Measurements from ENCODE around the gene KCNMA1.

Gene KCNMA1

DNA sequence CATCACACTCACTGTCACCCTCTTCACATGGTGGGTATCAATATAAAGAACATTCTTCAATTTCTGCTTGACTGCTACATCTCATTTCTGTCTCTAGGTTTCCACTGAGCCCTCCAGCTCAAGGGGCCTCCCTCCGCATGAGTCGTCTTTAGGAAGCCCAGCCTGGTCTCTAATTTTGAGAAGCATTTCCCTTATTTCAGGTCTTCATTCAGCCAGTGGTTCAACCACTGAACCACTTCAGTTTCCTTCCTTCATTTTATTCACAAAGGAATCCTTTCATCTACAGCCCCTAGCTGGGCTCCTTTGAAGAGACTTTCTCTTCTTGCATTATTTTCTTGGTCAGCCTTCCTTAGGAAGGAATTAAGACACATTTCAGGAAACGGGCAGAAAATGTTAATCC lies 257.4 kb downstream of the KCNMA1 start:
- Histone ChIP-seq H2BK12ac (ENCODE audit: low read length in 2 of 2) (no peak overlapping the region), H3K9me3 (ENCODE audit: control insufficient read depth, low read length) (no peaks in the 10 kb centered on the region), H2AFZ (ENCODE audit: low read depth, low read length) (no peak overlapping the region), H2BK5ac (ENCODE audit: low read depth, low read length, poor library complexity, severe bottlenecking) (no peak overlapping the region), H4K91ac (ENCODE audit: low read length) (no peak overlapping the region), H3K14ac (ENCODE audit: low read length in 2 of 2) (no peak overlapping the region), H3K4me1 (ENCODE audit: control insufficient read depth, insufficient read depth, low read depth, low read length) (peaks cover 9% of the 10 kb centered on the region), H2BK120ac (ENCODE audit: low read depth, low read length) (no peak overlapping the region), H3K23ac (ENCODE audit: low read length in 2 of 2) (no peak overlapping the region), H2BK15ac (ENCODE audit: low read depth, poor library complexity, severe bottlenecking) (no peak overlapping the region), H3K27me3 (ENCODE audit: control insufficient read depth in 1 of 2, insufficient read depth in 1 of 2, low read length in 2 of 2) (no peaks in the 10 kb centered on the region), H4K8ac (ENCODE audit: low read length) (no peak overlapping the region), H3K79me1 (replicated peaks; ENCODE audit: low read length, poor library complexity, severe bottlenecking) (peaks cover 10% of the 10 kb centered on the region), H3K9ac (ENCODE audit: low read length) (no peak overlapping the region), H3K27ac (ENCODE audit: low read length, poor library complexity, severe bottlenecking) (no peak overlapping the region), H3K4me3 (ENCODE audit: insufficient read depth in 1 of 2, low read depth in 1 of 2, low read length in 2 of 2) (no peak overlapping the region), H2AK5ac (ENCODE audit: low read length, severe bottlenecking) (no peak overlapping the region), H3K18ac (ENCODE audit: low read depth in 1 of 2, low read length in 2 of 2) (no peak overlapping the region), H3K36me3 (ENCODE audit: control insufficient read depth in 1 of 2, insufficient read depth in 2 of 2, low read depth in 1 of 2, low read length in 2 of 2) (peaks cover 0 to 5% of the 10 kb centered on the region in 2 experiments), H3K4ac (ENCODE audit: low read depth in 1 of 2, low read length in 2 of 2) (no peak overlapping the region), H3K4me2 (ENCODE audit: low read length, poor library complexity, severe bottlenecking) (no peak overlapping the region)
- WGBS = 89% methylated on average over 3 of the region's 3 CpGs
- DNase-seq = no peak

DNA sequence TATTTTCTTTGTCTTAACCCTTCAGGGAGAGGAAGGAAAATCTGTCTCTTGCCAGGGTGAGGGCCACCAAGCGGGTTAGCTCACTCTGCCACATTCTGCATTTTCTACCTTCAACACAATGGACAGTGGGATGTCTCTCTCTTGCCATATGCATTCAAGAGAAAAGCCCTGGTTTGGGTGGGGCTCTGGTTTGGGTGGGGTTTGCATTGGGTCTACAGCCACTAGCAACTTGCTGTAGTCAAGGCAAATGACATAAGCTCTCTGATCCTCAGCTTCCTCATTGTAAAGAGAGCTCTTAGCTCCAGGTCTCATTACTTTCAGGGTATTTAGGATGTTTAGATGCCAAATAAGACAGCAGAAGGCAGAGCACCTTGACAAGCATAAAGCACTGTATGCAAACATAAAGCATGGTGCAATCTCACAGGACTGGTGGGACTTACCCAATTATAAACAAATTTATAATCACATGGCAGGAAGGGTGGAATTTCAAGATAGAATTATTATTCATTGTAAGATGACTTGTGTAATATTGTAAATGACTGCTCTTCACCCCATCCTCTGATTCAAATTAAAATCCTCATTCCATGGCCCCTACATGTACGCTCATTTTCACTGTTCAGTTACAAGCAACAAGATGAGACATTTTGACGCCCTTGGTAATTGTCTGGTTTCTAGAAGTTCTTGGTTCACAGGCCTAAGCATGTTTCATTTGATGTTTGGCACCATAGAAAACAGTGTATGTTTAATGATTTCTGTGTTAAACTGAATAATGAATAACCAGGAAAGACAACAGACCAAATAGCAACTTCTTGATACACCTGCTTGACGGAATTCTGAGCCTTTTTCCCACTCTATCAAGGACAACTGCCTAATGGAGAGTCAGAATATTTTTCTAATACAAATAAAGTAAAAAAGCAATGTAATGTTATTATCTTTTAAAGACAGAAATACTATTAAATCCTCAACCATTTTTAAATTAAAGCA lies 258.9 kb downstream of the KCNMA1 start:
- H3K27ac ChIP-seq (ENCODE audit: low read length, poor library complexity, severe bottlenecking) = no peak overlapping the region
- H3K79me1 ChIP-seq (replicated peaks; ENCODE audit: low read length, poor library complexity, severe bottlenecking) = peaks cover 13% of the 10 kb centered on the region
- no peaks in the 10 kb centered on the region for H3K9me3 ChIP-seq (ENCODE audit: control insufficient read depth, low read length)
- H3K4me3 ChIP-seq (ENCODE audit: insufficient read depth in 1 of 2, low read depth in 1 of 2, low read length in 2 of 2) = no peak overlapping the region
- H2BK5ac ChIP-seq (ENCODE audit: low read depth, low read length, poor library complexity, severe bottlenecking) = no peak overlapping the region
- no peaks in the 10 kb centered on the region for H3K27me3 ChIP-seq (ENCODE audit: control insufficient read depth in 1 of 2, insufficient read depth in 1 of 2, low read length in 2 of 2)
- no peak overlapping the region for H3K18ac ChIP-seq (ENCODE audit: low read depth in 1 of 2, low read length in 2 of 2)
- H3K14ac ChIP-seq (ENCODE audit: low read length in 2 of 2) = no peak overlapping the region
- H3K4me1 ChIP-seq (ENCODE audit: control insufficient read depth, insufficient read depth, low read depth, low read length) = peaks cover 9% of the 10 kb centered on the region
- H3K36me3 ChIP-seq (ENCODE audit: control insufficient read depth in 1 of 2, insufficient read depth in 2 of 2, low read depth in 1 of 2, low read length in 2 of 2) = peaks cover 0 to 5% of the 10 kb centered on the region in 2 experiments
- no peak overlapping the region for H2BK12ac ChIP-seq (ENCODE audit: low read length in 2 of 2)
- no peak overlapping the region for H2BK120ac ChIP-seq (ENCODE audit: low read depth, low read length)
- H3K4me2 ChIP-seq (ENCODE audit: low read length, poor library complexity, severe bottlenecking) = no peak overlapping the region
- H2BK15ac ChIP-seq (ENCODE audit: low read depth, poor library complexity, severe bottlenecking) = no peak overlapping the region
- no peak overlapping the region for H3K4ac ChIP-seq (ENCODE audit: low read depth in 1 of 2, low read length in 2 of 2)
- H3K9ac ChIP-seq (ENCODE audit: low read length) = no peak overlapping the region
- H3K23ac ChIP-seq (ENCODE audit: low read length in 2 of 2) = no peak overlapping the region
- no peak overlapping the region for H2AFZ ChIP-seq (ENCODE audit: low read depth, low read length)
- no peak overlapping the region for H2AK5ac ChIP-seq (ENCODE audit: low read length, severe bottlenecking)
- 100% methylated on average over 1 of the region's 4 CpGs for WGBS
- no peak overlapping the region for H4K8ac ChIP-seq (ENCODE audit: low read length)
- DNase-seq = no peak
- H4K91ac ChIP-seq (ENCODE audit: low read length) = no peak overlapping the region

GRCh38 chr10:77377678-77378352 lies 259.8 kb downstream of the KCNMA1 start:
- Histone ChIP-seq H2AK5ac (ENCODE audit: low read length, severe bottlenecking) (no peak overlapping the region), H3K23ac (ENCODE audit: low read length in 2 of 2) (no peak overlapping the region), H3K4me3 (ENCODE audit: insufficient read depth in 1 of 2, low read depth in 1 of 2, low read length in 2 of 2) (no peak overlapping the region), H3K4me2 (ENCODE audit: low read length, poor library complexity, severe bottlenecking) (no peak overlapping the region), H2BK12ac (ENCODE audit: low read length in 2 of 2) (no peak overlapping the region), H2BK5ac (ENCODE audit: low read depth, low read length, poor library complexity, severe bottlenecking) (no peak overlapping the region), H3K79me1 (replicated peaks; ENCODE audit: low read length, poor library complexity, severe bottlenecking) (peaks cover 13% of the 10 kb centered on the region), H3K27me3 (ENCODE audit: control insufficient read depth in 1 of 2, insufficient read depth in 1 of 2, low read length in 2 of 2) (no peaks in the 10 kb centered on the region), H4K91ac (ENCODE audit: low read length) (no peak overlapping the region), H3K18ac (ENCODE audit: low read depth in 1 of 2, low read length in 2 of 2) (no peak overlapping the region), H3K9ac (ENCODE audit: low read length) (no peak overlapping the region), H2BK120ac (ENCODE audit: low read depth, low read length) (no peak overlapping the region), H3K4ac (ENCODE audit: low read depth in 1 of 2, low read length in 2 of 2) (no peak overlapping the region), H3K4me1 (ENCODE audit: control insufficient read depth, insufficient read depth, low read depth, low read length) (peaks cover 9% of the 10 kb centered on the region), H3K27ac (ENCODE audit: low read length, poor library complexity, severe bottlenecking) (no peak overlapping the region), H2AFZ (ENCODE audit: low read depth, low read length) (no peak overlapping the region), H3K14ac (ENCODE audit: low read length in 2 of 2) (peak overlapping the region in 1 of 2 experiments; percentile 8), H2BK15ac (ENCODE audit: low read depth, poor library complexity, severe bottlenecking) (no peak overlapping the region), H4K8ac (ENCODE audit: low read length) (peak overlapping the region; percentile 33), H3K9me3 (ENCODE audit: control insufficient read depth, low read length) (no peaks in the 10 kb centered on the region), H3K36me3 (ENCODE audit: control insufficient read depth in 1 of 2, insufficient read depth in 2 of 2, low read depth in 1 of 2, low read length in 2 of 2) (peaks cover 0 to 5% of the 10 kb centered on the region in 2 experiments)
- whole genome bisulfite sequencing = 94% methylated on average over 5 of the region's 6 CpGs
- no peak for DNase-seq

- H3K79me1 ChIP-seq (replicated peaks; ENCODE audit: low read length, poor library complexity, severe bottlenecking) = peaks cover 15% of the 10 kb centered on the region
- H3K4me2 ChIP-seq (ENCODE audit: low read length, poor library complexity, severe bottlenecking) = no peak overlapping the region
- no peak overlapping the region for H3K4me3 ChIP-seq (ENCODE audit: insufficient read depth in 1 of 2, low read depth in 1 of 2, low read length in 2 of 2)
- H2AK5ac ChIP-seq (ENCODE audit: low read length, severe bottlenecking) = no peak overlapping the region
- no peak for DNase-seq
- H3K36me3 ChIP-seq (ENCODE audit: control insufficient read depth in 1 of 2, insufficient read depth in 2 of 2, low read depth in 1 of 2, low read length in 2 of 2) = peaks cover 0 to 5% of the 10 kb centered on the region in 2 experiments
- H2AFZ ChIP-seq (ENCODE audit: low read depth, low read length) = no peak overlapping the region
- H3K4ac ChIP-seq (ENCODE audit: low read depth in 1 of 2, low read length in 2 of 2) = no peak overlapping the region
- no peak overlapping the region for H4K8ac ChIP-seq (ENCODE audit: low read length)
- no peak overlapping the region for H2BK15ac ChIP-seq (ENCODE audit: low read depth, poor library complexity, severe bottlenecking)
- H3K14ac ChIP-seq (ENCODE audit: low read length in 2 of 2) = peak overlapping the region in 1 of 2 experiments; percentile 20
- H2BK120ac ChIP-seq (ENCODE audit: low read depth, low read length) = no peak overlapping the region
- peak overlapping the region in 1 of 2 experiments; percentile 29 for H3K18ac ChIP-seq (ENCODE audit: low read depth in 1 of 2, low read length in 2 of 2)
- H3K27me3 ChIP-seq (ENCODE audit: control insufficient read depth in 1 of 2, insufficient read depth in 1 of 2, low read length in 2 of 2) = no peaks in the 10 kb centered on the region
- no peak overlapping the region for H3K27ac ChIP-seq (ENCODE audit: low read length, poor library complexity, severe bottlenecking)
- no peak overlapping the region for H2BK5ac ChIP-seq (ENCODE audit: low read depth, low read length, poor library complexity, severe bottlenecking)
- no peaks in the 10 kb centered on the region for H3K9me3 ChIP-seq (ENCODE audit: control insufficient read depth, low read length)
- H2BK12ac ChIP-seq (ENCODE audit: low read length in 2 of 2) = peak overlapping the region in 1 of 2 experiments; percentile 1
- H3K9ac ChIP-seq (ENCODE audit: low read length) = no peak overlapping the region
- WGBS = 84% methylated on average over 5 of the region's 5 CpGs
- H3K23ac ChIP-seq (ENCODE audit: low read length in 2 of 2) = no peak overlapping the region
- H4K91ac ChIP-seq (ENCODE audit: low read length) = no peak overlapping the region
- H3K4me1 ChIP-seq (ENCODE audit: control insufficient read depth, insufficient read depth, low read depth, low read length) = peaks cover 9% of the 10 kb centered on the region
Measured at GRCh38 chr10:77377034-77377433, 260.6 kb downstream of the KCNMA1 start.

All from mesenchymal stem cell (in vitro differentiated cells and primary cell).